DOHH2 (cell line): ENCODE results near the gene KRT12.

ENCODE experiments used
- H3F3A ChIP-seq: fragments of 200-600 bp; sonication (generic), shearing (Covaris generic); 2 replicates; pipeline ENCODE4 v1.6.0; 2016; ENCODE audit warnings: antibody characterized with exemption, mild to moderate bottlenecking; ENCODE audit not compliant: control insufficient read depth, insufficient read depth
- H3K27ac ChIP-seq: fragments of 200-600 bp; sonication (generic); 2 replicates; pipeline ENCODE4 v1.5.1; 2014; ENCODE audit warnings: low read depth, mild to moderate bottlenecking, low read length, moderate library complexity
- H3K27me3 ChIP-seq: fragments of 200-600 bp; sonication (generic); 2 replicates; pipeline ENCODE4 v1.6.1; 2014; ENCODE audit warnings: mild to moderate bottlenecking, low read length, mixed read lengths; ENCODE audit not compliant: control insufficient read depth
- H3K36me3 ChIP-seq: fragments of 200-600 bp; sonication (generic); 2 replicates; pipeline ENCODE4 v1.6.1; 2014; ENCODE audit warnings: mild to moderate bottlenecking, low read length, moderate library complexity, mixed read lengths; ENCODE audit not compliant: control insufficient read depth
- H3K4me1 ChIP-seq: fragments of 200-600 bp; sonication (generic); 2 replicates; pipeline ENCODE4 v1.6.1; 2014; ENCODE audit warnings: mild to moderate bottlenecking, low read length, mixed read lengths; ENCODE audit not compliant: control insufficient read depth
- H3K4me2 ChIP-seq: fragments of 200-600 bp; sonication (generic); 2 replicates; pipeline ENCODE4 v1.6.0; 2014; ENCODE audit warnings: mild to moderate bottlenecking, low read length, moderate library complexity
- H3K4me3 ChIP-seq: fragments of 200-600 bp; sonication (generic); 2 replicates; pipeline ENCODE4 v1.5.1; 2014; ENCODE audit warnings: mild to moderate bottlenecking, low read length, mixed read lengths
- H3K79me2 ChIP-seq: fragments of 200-600 bp; sonication (generic); 2 replicates; pipeline ENCODE4 v1.6.1; 2014; ENCODE audit warnings: mild to moderate bottlenecking, low read length, mixed read lengths; ENCODE audit not compliant: control insufficient read depth
- H3K9me2 ChIP-seq: fragments of 200-600 bp; sonication (generic); replicated peaks from 2 replicates; pipeline ENCODE4 v1.6.1; 2014; ENCODE audit warnings: mild to moderate bottlenecking, low read length, mixed read lengths; ENCODE audit not compliant: control insufficient read depth
- H3K9me3 ChIP-seq: fragments of 200-600 bp; sonication (generic); 2 replicates; pipeline ENCODE4 v1.6.1; 2014; ENCODE audit warnings: antibody characterized with exemption, low read length, mixed read lengths; ENCODE audit not compliant: control insufficient read depth, insufficient read depth
- H4K20me1 ChIP-seq: fragments of 200-600 bp; sonication (generic); 2 replicates; pipeline ENCODE4 v1.6.0; 2014; ENCODE audit warnings: low read depth, mild to moderate bottlenecking, antibody characterized with exemption, low read length, moderate library complexity; ENCODE audit not compliant: control insufficient read depth, insufficient read depth
- EZH2phosphoT487 ChIP-seq: fragments of 200-600 bp; sonication (generic); IDR thresholded peaks from 2 replicates; pipeline ENCODE4 v1.6.1; 2017; ENCODE audit warnings: borderline replicate concordance, mild to moderate bottlenecking, antibody characterized with exemption, low read length, moderate library complexity, mixed read lengths
- TF ChIP-seq, protein P1 (sequence below): fragments of 200-600 bp; sonication (generic); IDR thresholded peaks from one replicate; pipeline ENCODE4 v1.5.1; 2014; ENCODE audit warnings: antibody characterized with exemption, mild to moderate bottlenecking, low read depth, low read length; ENCODE audit not compliant: poor library complexity, severe bottlenecking

The KRT12 gene

DNA sequence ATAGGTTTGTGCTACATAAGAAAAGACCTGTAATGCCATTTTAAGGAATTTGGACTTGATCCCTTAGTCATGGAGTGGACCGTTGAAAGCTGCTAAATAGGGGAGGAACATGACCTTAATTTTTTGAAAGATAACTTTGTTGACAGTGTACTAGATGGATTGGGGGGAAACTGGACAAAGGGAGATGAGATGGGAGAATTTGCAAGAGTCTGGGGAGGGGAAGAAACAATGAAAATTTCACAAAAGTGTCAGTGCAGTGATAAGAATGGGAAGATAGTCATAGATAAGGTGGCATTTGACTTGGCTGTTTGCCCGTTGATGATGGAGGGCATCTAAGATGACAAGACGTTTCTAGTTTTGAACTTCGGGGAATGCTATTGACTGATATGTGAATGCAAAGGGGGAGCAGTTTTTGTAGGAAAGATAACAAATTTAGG, 22.3 kb downstream of the KRT12 start:
- no peaks in the 10 kb centered on the region for H3K9me3 ChIP-seq
- H3K27ac ChIP-seq, result no peak overlapping the region
- TF ChIP-seq, protein P1, sequence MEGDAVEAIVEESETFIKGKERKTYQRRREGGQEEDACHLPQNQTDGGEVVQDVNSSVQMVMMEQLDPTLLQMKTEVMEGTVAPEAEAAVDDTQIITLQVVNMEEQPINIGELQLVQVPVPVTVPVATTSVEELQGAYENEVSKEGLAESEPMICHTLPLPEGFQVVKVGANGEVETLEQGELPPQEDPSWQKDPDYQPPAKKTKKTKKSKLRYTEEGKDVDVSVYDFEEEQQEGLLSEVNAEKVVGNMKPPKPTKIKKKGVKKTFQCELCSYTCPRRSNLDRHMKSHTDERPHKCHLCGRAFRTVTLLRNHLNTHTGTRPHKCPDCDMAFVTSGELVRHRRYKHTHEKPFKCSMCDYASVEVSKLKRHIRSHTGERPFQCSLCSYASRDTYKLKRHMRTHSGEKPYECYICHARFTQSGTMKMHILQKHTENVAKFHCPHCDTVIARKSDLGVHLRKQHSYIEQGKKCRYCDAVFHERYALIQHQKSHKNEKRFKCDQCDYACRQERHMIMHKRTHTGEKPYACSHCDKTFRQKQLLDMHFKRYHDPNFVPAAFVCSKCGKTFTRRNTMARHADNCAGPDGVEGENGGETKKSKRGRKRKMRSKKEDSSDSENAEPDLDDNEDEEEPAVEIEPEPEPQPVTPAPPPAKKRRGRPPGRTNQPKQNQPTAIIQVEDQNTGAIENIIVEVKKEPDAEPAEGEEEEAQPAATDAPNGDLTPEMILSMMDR, result no peak
- TF ChIP-seq EZH2phosphoT487, result no peak
- H3K9me2 ChIP-seq, result no peaks in the 10 kb centered on the region
- no peaks in the 10 kb centered on the region for H3K36me3 ChIP-seq
- H3K4me3 ChIP-seq, result no peak overlapping the region
- no peaks in the 10 kb centered on the region for H3F3A ChIP-seq
- H4K20me1 ChIP-seq, result no peaks in the 10 kb centered on the region
- peaks cover 26% of the 10 kb centered on the region for H3K27me3 ChIP-seq
- H3K4me1 ChIP-seq, result no peaks in the 10 kb centered on the region
- H3K4me2 ChIP-seq, result no peak overlapping the region
- H3K79me2 ChIP-seq, result no peaks in the 10 kb centered on the region

DNA sequence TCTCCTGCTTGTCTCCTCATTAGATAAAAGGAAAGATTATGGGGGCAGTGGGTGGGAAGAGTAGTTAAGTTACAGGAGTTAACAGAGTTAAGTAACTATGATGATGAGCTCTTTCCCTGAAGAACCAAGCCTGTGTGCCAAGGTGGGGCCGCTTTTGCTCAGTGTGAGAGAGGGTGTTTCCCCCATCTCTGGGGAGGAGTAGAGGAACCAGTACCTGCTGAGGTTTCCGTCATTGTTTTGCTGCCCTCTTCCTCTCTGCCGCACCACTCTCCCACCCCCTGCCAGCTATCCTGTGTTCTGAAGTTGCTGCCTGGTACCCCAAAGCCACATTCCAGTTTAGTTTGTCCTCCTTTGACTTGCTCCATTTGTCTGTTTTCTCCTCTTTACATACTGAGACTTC, 23.8 kb downstream of the KRT12 start:
- peaks cover 26% of the 10 kb centered on the region for H3K27me3 ChIP-seq
- H3K79me2 ChIP-seq, result no peaks in the 10 kb centered on the region
- H3K9me3 ChIP-seq, result no peaks in the 10 kb centered on the region
- H3K4me1 ChIP-seq, result no peaks in the 10 kb centered on the region
- no peak overlapping the region for H3K4me2 ChIP-seq
- no peaks in the 10 kb centered on the region for H4K20me1 ChIP-seq
- H3K36me3 ChIP-seq, result no peaks in the 10 kb centered on the region
- no peak overlapping the region for H3K4me3 ChIP-seq
- H3K27ac ChIP-seq, result no peak overlapping the region
- no peaks in the 10 kb centered on the region for H3K9me2 ChIP-seq
- TF ChIP-seq, protein P1, result no peak
- no peak for TF ChIP-seq EZH2phosphoT487
- no peaks in the 10 kb centered on the region for H3F3A ChIP-seq

DNA sequence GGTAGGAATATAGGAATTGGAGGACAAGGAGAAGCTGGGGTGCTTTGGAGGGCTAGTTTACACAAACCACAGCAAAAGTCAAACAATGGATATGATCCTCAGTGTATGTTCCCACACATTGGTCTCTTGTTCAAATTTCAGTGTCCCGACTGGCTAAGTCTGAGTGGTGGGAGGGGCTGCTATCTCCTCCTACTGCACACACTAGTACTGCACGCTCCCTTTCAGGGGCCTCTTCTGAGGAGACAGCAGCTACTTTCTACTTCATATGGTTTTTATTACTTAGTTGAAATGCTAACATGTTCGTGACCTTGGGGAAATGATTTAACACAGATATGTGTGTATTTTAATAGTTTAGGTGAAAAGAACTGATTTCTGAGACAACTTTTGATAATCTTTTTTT, 25.8 kb downstream of the KRT12 start:
- Histone ChIP-seq H3K79me2 (no peaks in the 10 kb centered on the region), H3K27me3 (peaks cover 23% of the 10 kb centered on the region), H3K36me3 (no peaks in the 10 kb centered on the region), H3K9me2 (no peaks in the 10 kb centered on the region), H3F3A (no peaks in the 10 kb centered on the region), H3K27ac (no peak overlapping the region), H3K4me3 (no peak overlapping the region), H3K4me2 (no peak overlapping the region), H3K4me1 (no peaks in the 10 kb centered on the region), H4K20me1 (no peaks in the 10 kb centered on the region), H3K9me3 (no peaks in the 10 kb centered on the region)
- TF ChIP-seq, protein P1, result no peak
- no peak for TF ChIP-seq EZH2phosphoT487
